ENCODE data around the gene KIAA1143.

- TF ChIP-seq SMC3 (IDR thresholded peaks at IDR 0.05; ENCODE audit: low read length) = no peak
- TF ChIP-seq NR1H2 (CRISPR knock-in tag; IDR thresholded peaks at IDR 0.05; ENCODE audit: borderline replicate concordance, low read depth) = no peak
- no peak for TF ChIP-seq CTCF (CRISPR knock-in tag; IDR thresholded peaks at IDR 0.05)
- TF ChIP-seq CBX2 (IDR thresholded peaks at IDR 0.05; ENCODE audit: low read depth, low read length) = no peak
- TF ChIP-seq CBX2 (CRISPR knock-in tag; IDR thresholded peaks at IDR 0.05; ENCODE audit: low read depth) = no peak
- no peak for TF ChIP-seq ZNF10 (CRISPR knock-in tag; IDR thresholded peaks at IDR 0.05; ENCODE audit: borderline replicate concordance, low read depth)
- no peak for TF ChIP-seq ZNF784 (CRISPR knock-in tag; IDR thresholded peaks at IDR 0.05; ENCODE audit: borderline replicate concordance)
- no peak for TF ChIP-seq FOXK2 (IDR thresholded peaks at IDR 0.05)
- TF ChIP-seq ZIK1 (CRISPR knock-in tag; IDR thresholded peaks at IDR 0.05; ENCODE audit: borderline replicate concordance, low read depth) = no peak
Observed at GRCh38 chr3:44721231-44722102, 40.0 kb downstream of the KIAA1143 start.

All from HepG2 (cell line).